T-helper 17 cell (primary cell): Measurements from ENCODE around the gene RASGRF2. TPM values are rescaled to one million over a fixed set of nuclear protein-coding genes. Genes with fewer than 3 reads are reported as not detected.

Experiments
- ATAC-seq: fragments of 150-1000 bp; cut with Tn5 transposase; 2 replicates; pipeline ENCODE4 v1.10.0; 2021; ENCODE audit warnings: mild to moderate bottlenecking, moderate library complexity
- DNase-seq, 3 donors: peaks; one replicate each; pipeline versions ENCODE4 v3.0.0 to v3.0.0-alpha.2; 2020 to 2021
- H3K9me3 ChIP-seq: one replicate; pipeline ENCODE4 v1.7.0; 2013; ENCODE audit warnings: low read length, mild to moderate bottlenecking; ENCODE audit not compliant: control insufficient read depth, poor library complexity, severe bottlenecking
- H3K27ac Mint-ChIP-seq: one replicate; pipeline ENCODE4 v1.8.0; 2022; ENCODE audit warnings: mild to moderate bottlenecking, moderate library complexity, mixed read lengths
- H3K27me3 Mint-ChIP-seq: one replicate; pipeline ENCODE4 v1.8.0; 2022; ENCODE audit warnings: mixed read lengths
- H3K36me3 Mint-ChIP-seq: one replicate; pipeline ENCODE4 v1.8.0; 2022; ENCODE audit warnings: low read depth, mixed read lengths
- H3K4me1 Mint-ChIP-seq: one replicate; pipeline ENCODE4 v1.8.0; 2022; ENCODE audit warnings: mild to moderate bottlenecking, mixed read lengths
- H3K4me3 Mint-ChIP-seq: one replicate; pipeline ENCODE4 v1.8.0; 2022; ENCODE audit warnings: mild to moderate bottlenecking, moderate library complexity, mixed read lengths
- total RNA-seq, 4 donors: library from RNA in 2 of 4; stranded (reverse) in 2 of 4; gene quantifications; one replicate each; pipeline ENCODE4 v1.2.3 and lab custom pipeline; 2022 to 2026

Gene RASGRF2
- total RNA-seq, 2 donors from 2014 or later = 21.3 to 32.3 TPM

DNA sequence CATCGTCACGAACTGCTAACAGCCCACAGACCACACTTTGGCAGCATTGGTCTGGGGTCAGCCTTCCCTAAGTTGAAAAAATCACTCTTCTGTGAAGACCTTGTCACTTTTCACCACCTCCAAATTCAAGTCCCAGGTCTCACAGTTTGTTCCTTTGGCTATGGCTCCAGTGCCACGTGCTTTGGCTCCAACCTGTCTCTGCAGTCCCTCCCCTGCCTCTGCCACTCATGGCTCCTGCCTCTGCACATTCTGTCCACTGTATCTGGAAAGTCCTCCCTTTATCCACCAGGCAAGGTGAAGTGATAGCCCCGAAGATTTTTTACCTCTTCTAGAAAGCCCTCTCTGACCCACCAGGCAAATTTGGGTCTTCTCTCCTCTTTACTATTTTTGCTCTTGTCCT is 278.3 kb downstream of the RASGRF2 start:
- ATAC-seq (no peak), DNase-seq (no peak)
- no peak overlapping the region for H3K27ac Mint-ChIP-seq
- no peaks in the 10 kb centered on the region for H3K36me3 Mint-ChIP-seq
- H3K4me3 Mint-ChIP-seq = no peak overlapping the region
- H3K9me3 ChIP-seq = no peaks in the 10 kb centered on the region
- peaks cover 12% of the 10 kb centered on the region for H3K4me1 Mint-ChIP-seq
- no peaks in the 10 kb centered on the region for H3K27me3 Mint-ChIP-seq

- Mint-ChIP-seq H3K27ac (no peak overlapping the region), H3K4me1 (peaks cover 7% of the 10 kb centered on the region), H3K36me3 (no peaks in the 10 kb centered on the region)
Measured at GRCh38 chr5:81239613-81240012, 279.4 kb downstream of the RASGRF2 start.

GRCh38 chr5:81241001-81241400 is 280.8 kb downstream of the RASGRF2 start:
- H3K27me3 Mint-ChIP-seq = no peaks in the 10 kb centered on the region
- H3K4me1 Mint-ChIP-seq = peaks cover 7% of the 10 kb centered on the region
- no peak overlapping the region for H3K4me3 Mint-ChIP-seq
- DNase-seq (no peak), ATAC-seq (no peak)
- H3K36me3 Mint-ChIP-seq = no peaks in the 10 kb centered on the region
- H3K27ac Mint-ChIP-seq = no peak overlapping the region
- no peaks in the 10 kb centered on the region for H3K9me3 ChIP-seq

More at GRCh38 chr5:81239613-81240012, 279.4 kb downstream of the RASGRF2 start:
- H3K9me3 ChIP-seq = no peaks in the 10 kb centered on the region
- ATAC-seq (no peak), DNase-seq (no peak)
- H3K4me3 Mint-ChIP-seq = no peak overlapping the region
- no peaks in the 10 kb centered on the region for H3K27me3 Mint-ChIP-seq

DNA sequence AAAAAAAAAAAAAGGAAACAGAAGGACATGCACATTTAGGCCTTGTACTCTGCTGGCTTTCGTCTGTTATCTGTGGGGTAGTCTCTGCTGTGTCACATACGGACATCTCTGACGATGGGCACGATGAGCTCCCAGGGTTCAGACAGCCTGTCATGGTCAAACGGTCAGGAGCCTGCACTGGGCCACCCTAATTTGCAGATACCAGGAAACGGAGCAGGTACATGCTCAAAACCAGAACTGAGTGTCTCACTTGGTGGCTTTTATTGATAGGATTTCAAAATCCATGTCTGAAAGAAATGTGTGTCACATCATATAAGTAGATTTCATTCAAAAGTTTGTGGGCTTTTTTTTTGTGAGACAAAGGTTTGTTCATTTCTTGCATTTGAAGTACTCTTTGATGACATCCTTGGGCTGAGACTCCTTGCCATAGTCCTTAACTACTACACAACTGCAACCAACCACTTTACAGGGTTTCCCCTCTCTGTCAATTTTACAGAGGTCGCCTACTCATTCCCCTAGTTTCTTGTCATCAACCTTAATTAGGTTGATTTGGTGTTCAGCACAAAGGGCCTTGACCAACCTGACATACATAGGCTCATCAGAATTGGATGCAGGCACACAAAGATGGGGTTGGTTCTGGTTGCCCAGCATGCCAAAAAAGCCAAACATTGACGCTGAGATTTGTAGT is 281.9 kb downstream of the RASGRF2 start:
- no peak for DNase-seq
- no peak for ATAC-seq
- Mint-ChIP-seq H3K4me3 (no peak overlapping the region), H3K27ac (no peak overlapping the region), H3K4me1 (peaks cover 8% of the 10 kb centered on the region), H3K36me3 (no peaks in the 10 kb centered on the region), H3K27me3 (no peaks in the 10 kb centered on the region)
- no peaks in the 10 kb centered on the region for H3K9me3 ChIP-seq

- Mint-ChIP-seq H3K4me1 (peaks cover 8% of the 10 kb centered on the region), H3K27ac (no peak overlapping the region), H3K27me3 (no peaks in the 10 kb centered on the region), H3K36me3 (no peaks in the 10 kb centered on the region), H3K4me3 (no peak overlapping the region)
- ATAC-seq (no peak), DNase-seq (no peak)
- no peaks in the 10 kb centered on the region for H3K9me3 ChIP-seq
Measured at GRCh38 chr5:81242906-81243436, 282.8 kb downstream of the RASGRF2 start.

- H3K36me3 Mint-ChIP-seq = no peaks in the 10 kb centered on the region
- no peaks in the 10 kb centered on the region for H3K9me3 ChIP-seq
- ATAC-seq = no peak
- no peaks in the 10 kb centered on the region for H3K27me3 Mint-ChIP-seq
- peaks cover 8% of the 10 kb centered on the region for H3K4me1 Mint-ChIP-seq
- H3K4me3 Mint-ChIP-seq = no peak overlapping the region
- H3K27ac Mint-ChIP-seq = no peak overlapping the region
- no peak for DNase-seq
Measured at GRCh38 chr5:81244451-81244850, 284.3 kb downstream of the RASGRF2 start.

DNA sequence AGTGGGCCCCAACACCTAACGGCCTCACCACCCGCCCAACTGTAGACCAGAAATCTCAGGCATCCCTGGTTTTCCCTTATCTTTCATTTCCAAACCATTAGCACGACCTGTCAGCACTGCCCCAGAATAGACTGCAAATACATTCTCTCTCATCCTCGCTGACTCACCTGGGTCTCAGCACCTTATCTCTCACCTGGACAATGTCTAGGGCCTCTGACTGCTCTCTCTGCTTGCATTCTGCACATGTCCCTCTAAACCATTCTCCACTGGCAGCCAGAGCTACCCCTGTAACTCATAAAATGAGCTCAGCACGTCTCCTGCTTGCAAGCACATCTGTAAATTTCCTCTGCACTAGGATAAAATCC is 285.7 kb downstream of the RASGRF2 start:
- DNase-seq (no peak), ATAC-seq (no peak)
- H3K27me3 Mint-ChIP-seq = no peaks in the 10 kb centered on the region
- H3K9me3 ChIP-seq = no peaks in the 10 kb centered on the region
- H3K36me3 Mint-ChIP-seq = no peaks in the 10 kb centered on the region
- H3K4me3 Mint-ChIP-seq = no peak overlapping the region
- peaks cover 8% of the 10 kb centered on the region for H3K4me1 Mint-ChIP-seq
- H3K27ac Mint-ChIP-seq = no peak overlapping the region

DNA sequence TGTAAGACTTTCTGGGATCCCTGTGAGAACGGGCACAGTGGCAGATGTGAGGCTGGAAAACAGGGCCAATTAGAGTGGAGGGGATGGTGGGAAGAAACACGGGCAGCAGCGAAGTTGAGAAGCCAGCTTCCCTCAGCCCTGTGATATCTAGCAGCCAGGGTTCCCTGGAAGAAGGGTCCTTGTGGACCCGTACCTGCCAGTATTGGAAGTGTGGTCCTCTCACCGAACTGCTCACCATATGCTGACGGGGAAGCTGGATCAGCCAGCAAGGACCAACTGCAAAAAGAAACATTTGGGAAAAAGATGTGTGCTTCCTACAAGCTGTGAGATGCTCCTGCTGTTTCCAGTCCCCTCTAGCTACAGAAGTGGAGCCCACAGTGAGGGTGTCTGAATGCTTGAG is 286.5 kb downstream of the RASGRF2 start:
- DNase-seq (no peak), ATAC-seq (no peak)
- Mint-ChIP-seq H3K27ac (no peak overlapping the region), H3K36me3 (no peaks in the 10 kb centered on the region), H3K4me3 (no peak overlapping the region), H3K4me1 (peaks cover 8% of the 10 kb centered on the region), H3K27me3 (no peaks in the 10 kb centered on the region)
- no peaks in the 10 kb centered on the region for H3K9me3 ChIP-seq

DNA sequence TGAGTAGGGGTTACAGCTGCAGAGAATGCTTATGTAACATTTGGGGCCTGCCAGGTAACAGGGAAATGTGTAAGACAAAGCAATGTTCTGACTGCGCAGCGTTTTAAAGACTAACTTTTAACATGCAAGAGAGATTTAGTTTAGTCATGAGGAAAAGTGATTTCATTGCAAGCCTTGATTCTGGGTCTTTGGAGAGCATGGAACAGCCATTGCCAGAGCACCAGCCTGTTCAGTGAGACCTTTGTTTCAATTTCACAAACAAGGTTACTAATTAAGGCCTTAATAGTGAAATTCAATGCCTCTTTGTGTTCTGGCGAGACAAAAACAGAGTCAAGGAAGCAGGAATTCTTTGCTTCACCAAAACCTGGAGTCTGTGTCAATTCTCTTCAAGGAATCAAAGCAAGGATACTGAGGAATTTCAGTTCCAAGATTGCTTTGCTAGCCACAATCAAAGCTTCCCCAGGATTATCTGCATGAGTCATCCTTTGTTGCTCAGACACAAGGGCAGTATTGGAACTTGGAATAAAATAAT is 287.3 kb downstream of the RASGRF2 start:
- no peaks in the 10 kb centered on the region for H3K36me3 Mint-ChIP-seq
- DNase-seq = no peak
- ATAC-seq = no peak
- no peaks in the 10 kb centered on the region for H3K27me3 Mint-ChIP-seq
- peaks cover 10% of the 10 kb centered on the region for H3K4me1 Mint-ChIP-seq
- no peak overlapping the region for H3K27ac Mint-ChIP-seq
- H3K9me3 ChIP-seq = no peaks in the 10 kb centered on the region
- H3K4me3 Mint-ChIP-seq = no peak overlapping the region

GRCh38 chr5:81249240-81249639 is 289.1 kb downstream of the RASGRF2 start:
- Mint-ChIP-seq H3K4me1 (peaks cover 4% of the 10 kb centered on the region), H3K27me3 (no peaks in the 10 kb centered on the region)
- ATAC-seq = no peak

GRCh38 chr5:81250004-81250403 is 289.8 kb downstream of the RASGRF2 start:
- peaks cover 4% of the 10 kb centered on the region for H3K4me1 Mint-ChIP-seq
- no peaks in the 10 kb centered on the region for H3K27me3 Mint-ChIP-seq
- no peak overlapping the region for H3K4me3 Mint-ChIP-seq
- no peaks in the 10 kb centered on the region for H3K9me3 ChIP-seq
- ATAC-seq = no peak
- no peak overlapping the region for H3K27ac Mint-ChIP-seq
- DNase-seq = no peak
- no peaks in the 10 kb centered on the region for H3K36me3 Mint-ChIP-seq

More at GRCh38 chr5:81249240-81249639, 289.1 kb downstream of the RASGRF2 start:
- no peak overlapping the region for H3K27ac Mint-ChIP-seq
- H3K4me3 Mint-ChIP-seq = no peak overlapping the region
- H3K36me3 Mint-ChIP-seq = no peaks in the 10 kb centered on the region
- no peak for DNase-seq
- H3K9me3 ChIP-seq = no peaks in the 10 kb centered on the region

- no peaks in the 10 kb centered on the region for H3K36me3 Mint-ChIP-seq
- ATAC-seq = no peak
- no peak overlapping the region for H3K4me3 Mint-ChIP-seq
- H3K27me3 Mint-ChIP-seq = no peaks in the 10 kb centered on the region
- DNase-seq = no peak
- peaks cover 2% of the 10 kb centered on the region for H3K4me1 Mint-ChIP-seq
- no peak overlapping the region for H3K27ac Mint-ChIP-seq
- H3K9me3 ChIP-seq = no peaks in the 10 kb centered on the region
Measured at GRCh38 chr5:81251922-81252321, 291.8 kb downstream of the RASGRF2 start.

DNA sequence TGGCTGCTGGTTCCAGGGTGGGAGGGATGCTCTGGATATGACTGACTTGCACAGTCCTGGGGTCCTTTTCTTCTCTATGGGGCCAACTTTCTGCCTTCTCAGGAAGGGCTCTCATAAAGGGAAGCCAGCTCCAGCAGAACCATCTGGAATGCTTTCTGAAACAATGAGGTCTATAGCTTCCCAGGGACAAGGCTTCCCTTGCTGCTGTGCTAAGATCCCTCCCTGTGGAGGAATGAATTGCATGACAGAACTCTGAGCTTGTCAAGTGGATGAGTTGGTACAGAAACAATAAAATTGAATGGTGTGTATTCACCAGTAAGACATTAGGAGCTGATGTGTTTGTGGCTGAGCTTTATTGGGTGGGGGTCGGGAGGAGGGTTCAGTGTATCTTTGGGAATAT is 292.7 kb downstream of the RASGRF2 start:
- H3K4me3 Mint-ChIP-seq = no peak overlapping the region
- DNase-seq = no peak

DNA sequence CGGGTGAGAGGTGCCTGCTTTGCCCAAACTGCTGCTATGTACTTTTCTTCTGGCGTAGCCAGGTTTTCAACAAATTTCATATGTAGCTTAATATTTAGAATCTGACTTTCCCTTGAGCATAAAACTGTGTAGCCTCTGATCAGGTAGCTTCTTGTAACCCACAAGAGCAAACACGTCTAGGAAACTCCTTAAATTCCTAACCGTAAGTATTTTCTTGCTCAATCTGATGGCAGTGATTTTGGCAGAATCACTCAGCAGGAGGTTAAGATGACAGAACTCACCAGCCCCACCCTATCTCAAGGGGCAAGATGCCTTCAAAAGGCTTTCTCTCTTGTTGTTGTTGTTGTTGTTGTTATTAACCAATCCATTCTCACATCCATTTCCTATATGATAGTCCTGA is 293.7 kb downstream of the RASGRF2 start:
- H3K27ac Mint-ChIP-seq = no peak overlapping the region
- peaks cover 2% of the 10 kb centered on the region for H3K4me1 Mint-ChIP-seq
- ATAC-seq (no peak), DNase-seq (no peak)
- no peaks in the 10 kb centered on the region for H3K27me3 Mint-ChIP-seq
- H3K9me3 ChIP-seq = no peaks in the 10 kb centered on the region
- no peak overlapping the region for H3K4me3 Mint-ChIP-seq
- no peaks in the 10 kb centered on the region for H3K36me3 Mint-ChIP-seq

More for the DNA sequence above, 292.7 kb downstream of the RASGRF2 start:
- Mint-ChIP-seq H3K27me3 (no peaks in the 10 kb centered on the region), H3K36me3 (no peaks in the 10 kb centered on the region), H3K27ac (no peak overlapping the region), H3K4me1 (peaks cover 2% of the 10 kb centered on the region)
- no peaks in the 10 kb centered on the region for H3K9me3 ChIP-seq
- no peak for ATAC-seq
